Retinal pigment epithelial cell (primary cell): ENCODE data around the gene ANKRD11.
"Not testable (repeated sequence)": the region's sequence is repeated elsewhere in the genome, so short reads cannot be mapped to it uniquely, and the experiment has no call there.

Source experiments
- DNase-seq: peaks from one replicate; pipeline ENCODE4 v3.0.0-alpha.2; 2010; ENCODE audit warnings: low read depth
- H3K4me3 ChIP-seq: 2 replicates; pipeline ENCODE4 v1.5.1; 2011; ENCODE audit warnings: mild to moderate bottlenecking, low read length, control low read depth, moderate library complexity
- TF ChIP-seq, protein P1 (sequence below): conservative IDR thresholded peaks from 2 replicates; pipeline ENCODE4 v1.5.1; 2011; ENCODE audit warnings: low read depth, low read length, control low read depth, inconsistent platforms

Gene ANKRD11

DNA sequence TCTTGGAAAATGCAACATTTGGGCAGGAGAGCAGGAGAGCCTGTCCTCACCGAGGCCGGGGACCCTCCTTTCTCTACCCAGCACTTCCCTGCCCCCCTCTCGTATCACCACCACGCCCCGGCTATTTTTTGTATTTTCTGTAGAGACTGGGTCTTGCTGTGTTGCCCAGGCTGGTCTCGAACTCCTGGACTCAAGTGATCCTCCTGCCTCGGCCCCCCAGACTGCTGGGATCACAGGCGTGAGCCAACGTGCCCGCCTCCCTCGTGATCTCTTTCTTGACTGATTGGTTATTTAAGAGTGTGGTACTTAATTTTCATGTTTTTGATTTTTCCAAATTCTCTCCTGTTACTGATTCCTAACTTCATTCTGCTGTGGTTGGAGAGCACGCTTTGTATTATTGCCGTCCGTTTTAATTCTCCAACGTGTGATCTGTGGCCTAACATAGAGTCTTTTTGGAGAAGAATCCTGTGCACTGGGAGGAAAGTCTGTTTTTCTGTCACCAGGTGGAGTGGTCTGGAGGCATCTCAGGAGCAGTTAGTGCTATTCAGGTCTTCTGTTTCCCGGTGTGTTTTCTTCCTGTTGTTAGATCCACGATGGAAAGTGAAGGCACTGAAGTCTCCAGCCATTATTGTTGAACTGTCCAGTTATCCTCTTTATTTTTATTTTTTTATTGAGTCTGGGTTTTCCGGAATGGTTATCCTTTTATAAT, 232.4 kb downstream of the ANKRD11 start:
- TF ChIP-seq, protein P1, sequence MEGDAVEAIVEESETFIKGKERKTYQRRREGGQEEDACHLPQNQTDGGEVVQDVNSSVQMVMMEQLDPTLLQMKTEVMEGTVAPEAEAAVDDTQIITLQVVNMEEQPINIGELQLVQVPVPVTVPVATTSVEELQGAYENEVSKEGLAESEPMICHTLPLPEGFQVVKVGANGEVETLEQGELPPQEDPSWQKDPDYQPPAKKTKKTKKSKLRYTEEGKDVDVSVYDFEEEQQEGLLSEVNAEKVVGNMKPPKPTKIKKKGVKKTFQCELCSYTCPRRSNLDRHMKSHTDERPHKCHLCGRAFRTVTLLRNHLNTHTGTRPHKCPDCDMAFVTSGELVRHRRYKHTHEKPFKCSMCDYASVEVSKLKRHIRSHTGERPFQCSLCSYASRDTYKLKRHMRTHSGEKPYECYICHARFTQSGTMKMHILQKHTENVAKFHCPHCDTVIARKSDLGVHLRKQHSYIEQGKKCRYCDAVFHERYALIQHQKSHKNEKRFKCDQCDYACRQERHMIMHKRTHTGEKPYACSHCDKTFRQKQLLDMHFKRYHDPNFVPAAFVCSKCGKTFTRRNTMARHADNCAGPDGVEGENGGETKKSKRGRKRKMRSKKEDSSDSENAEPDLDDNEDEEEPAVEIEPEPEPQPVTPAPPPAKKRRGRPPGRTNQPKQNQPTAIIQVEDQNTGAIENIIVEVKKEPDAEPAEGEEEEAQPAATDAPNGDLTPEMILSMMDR = no peak
- DNase-seq = no peak
- H3K4me3 ChIP-seq = peak overlapping the region; percentile 41

DNA sequence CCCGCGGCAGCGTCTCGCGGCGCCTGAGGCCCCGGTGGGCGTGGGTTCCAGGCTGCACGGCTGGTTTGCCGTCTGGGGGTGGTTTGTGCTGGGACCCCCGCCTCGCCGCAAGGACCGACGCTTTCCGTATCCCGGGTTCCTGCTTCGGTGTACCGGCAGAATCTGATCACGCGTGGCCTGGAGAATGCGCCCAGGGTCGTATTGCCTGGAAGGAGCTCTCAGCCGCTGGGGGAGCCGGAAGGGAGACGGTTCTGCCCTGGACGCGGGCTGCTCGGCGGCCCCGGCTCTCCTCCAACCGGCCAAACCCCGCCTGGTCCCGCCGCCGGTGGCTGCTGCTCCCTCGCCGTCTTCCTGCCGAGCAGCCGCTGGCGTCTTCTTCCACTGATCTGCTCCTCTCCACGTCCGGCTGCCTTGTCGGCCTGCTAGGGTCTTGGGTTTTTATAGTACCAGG, 233.1 kb downstream of the ANKRD11 start:
- H3K4me3 ChIP-seq = peak overlapping the region; percentile 41
- no peak for DNase-seq
- TF ChIP-seq, protein P1 = peak; percentile 14

DNA sequence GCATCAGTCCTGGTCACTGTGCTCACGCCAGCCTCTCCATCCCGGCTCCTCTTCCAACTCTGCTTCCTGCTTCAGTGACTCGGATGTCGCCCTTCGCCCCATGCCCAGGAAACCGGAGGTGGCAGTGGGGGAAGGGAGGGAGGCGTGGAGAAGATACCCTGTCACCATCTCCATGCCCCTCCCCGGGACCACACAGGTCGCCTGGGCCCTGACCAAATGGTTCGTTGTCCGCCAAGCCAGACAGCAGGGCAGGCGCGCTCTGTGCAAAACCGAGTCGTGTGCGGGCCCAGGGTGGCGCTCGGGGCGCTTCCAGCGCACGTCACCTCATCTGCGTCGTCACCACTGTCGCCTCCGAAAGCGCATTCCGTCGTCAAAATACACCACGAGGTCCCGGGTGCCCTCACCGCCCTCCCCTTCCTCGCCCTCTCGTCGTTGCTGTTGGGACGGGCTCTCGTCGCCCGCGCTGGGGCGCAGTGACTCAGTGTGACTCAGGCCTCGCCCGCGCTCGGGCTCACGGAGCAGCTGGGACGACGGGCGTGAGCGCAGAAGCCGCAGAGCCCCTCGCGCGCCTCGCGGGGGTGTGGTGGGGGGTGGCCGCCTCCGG, 233.6 kb downstream of the ANKRD11 start:
- TF ChIP-seq, protein P1 = no peak
- DNase-seq = no peak
- peak overlapping the region; percentile 6 for H3K4me3 ChIP-seq

DNA sequence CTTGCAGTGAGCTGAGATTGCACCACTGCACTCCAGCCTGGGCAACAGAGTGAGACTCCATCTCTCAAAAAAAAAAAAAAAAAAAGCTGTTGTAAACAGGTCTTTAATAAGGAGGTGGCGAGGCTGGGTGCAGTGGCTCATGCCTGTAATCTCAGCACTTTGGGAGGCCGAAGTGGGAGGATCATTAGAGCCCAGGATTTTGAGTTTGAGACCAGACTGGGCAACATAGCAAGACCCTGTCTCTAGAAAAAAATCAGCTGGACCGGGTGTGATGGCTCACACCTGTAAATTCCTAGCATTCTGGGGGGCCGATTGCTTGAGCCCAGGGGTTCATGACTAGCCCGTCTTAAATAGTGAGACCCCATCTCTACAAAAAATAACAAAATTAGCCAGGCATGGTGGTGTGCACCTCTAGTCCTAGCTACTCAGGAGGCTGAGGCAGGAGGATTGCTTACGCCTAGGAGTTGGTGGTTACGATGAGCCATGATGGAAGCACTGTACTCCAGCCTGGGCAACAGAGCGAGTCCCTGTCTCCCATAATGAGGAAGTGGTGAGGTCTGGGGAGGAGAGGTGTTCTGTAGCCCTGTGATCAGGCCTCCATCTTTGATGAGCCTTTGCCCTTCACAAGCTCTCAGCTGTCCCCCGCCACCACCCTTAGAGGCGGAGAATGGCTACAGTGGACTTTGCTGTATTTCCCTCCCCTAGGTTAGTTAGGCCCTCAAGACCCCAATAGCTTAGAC, 236.6 kb downstream of the ANKRD11 start:
- DNase-seq = no peak
- no peak overlapping the region for H3K4me3 ChIP-seq
- TF ChIP-seq, protein P1 = no peak

DNA sequence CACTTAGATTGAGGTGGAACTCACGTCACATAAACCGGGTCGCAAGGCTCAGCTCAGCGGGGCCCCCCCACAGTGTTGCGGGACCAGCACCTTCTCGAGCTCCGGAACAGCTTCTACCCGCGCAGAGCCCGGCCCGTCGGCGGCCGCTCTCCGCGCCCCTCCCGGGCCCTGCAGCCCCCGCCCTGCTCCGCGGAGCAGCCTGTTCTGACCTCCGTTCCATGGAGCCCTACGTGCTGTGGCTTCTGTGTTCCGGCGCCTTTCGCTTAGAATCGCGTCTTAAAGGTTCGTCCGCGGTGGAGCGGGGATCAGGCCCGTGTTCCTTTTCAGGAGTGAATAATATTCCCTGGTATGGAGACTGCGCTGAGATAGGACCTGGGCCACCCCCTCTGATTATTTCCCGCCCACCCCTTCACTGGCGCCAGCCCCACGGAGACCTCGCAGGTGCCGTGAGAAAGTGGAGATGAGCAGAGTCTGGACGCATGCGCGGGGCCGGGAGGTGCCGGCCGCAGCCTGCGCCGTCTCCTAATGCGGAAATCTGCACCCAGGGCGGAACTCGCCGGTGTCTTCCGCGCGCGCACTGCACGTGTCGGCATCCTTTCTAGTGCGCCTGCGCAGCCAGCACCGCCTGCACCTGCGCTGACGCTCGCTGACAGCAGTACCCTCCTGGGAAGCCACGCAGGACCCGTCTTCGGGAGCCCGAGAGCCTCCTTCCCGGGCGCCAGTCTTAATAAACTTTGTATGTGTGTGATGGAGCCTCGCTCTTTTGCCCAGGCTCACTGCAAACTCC, 242.0 kb downstream of the ANKRD11 start:
- peak overlapping the region; percentile 46 for H3K4me3 ChIP-seq
- TF ChIP-seq, protein P1 = no peak
- DNase-seq = no peak

DNA sequence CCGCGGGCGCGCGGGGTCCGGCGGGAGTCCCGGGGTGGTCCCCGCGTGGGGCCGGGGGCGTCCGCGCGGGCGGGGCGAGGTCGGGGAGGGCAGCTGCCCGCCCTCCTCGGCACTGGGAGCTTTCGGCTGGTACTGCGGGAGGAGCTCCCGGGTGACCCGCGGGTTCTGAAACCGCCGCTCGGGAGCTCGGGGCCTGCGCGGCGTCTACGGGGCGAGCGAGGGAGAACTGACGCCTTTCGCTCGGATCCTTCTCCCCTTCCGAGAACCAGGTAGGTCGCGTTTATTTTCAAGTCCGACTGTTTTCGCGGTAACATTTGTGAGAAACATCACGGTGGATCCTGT, 242.7 kb downstream of the ANKRD11 start:
- not testable (repeated sequence) for DNase-seq
- H3K4me3 ChIP-seq = peak overlapping the region; percentile 46

DNA sequence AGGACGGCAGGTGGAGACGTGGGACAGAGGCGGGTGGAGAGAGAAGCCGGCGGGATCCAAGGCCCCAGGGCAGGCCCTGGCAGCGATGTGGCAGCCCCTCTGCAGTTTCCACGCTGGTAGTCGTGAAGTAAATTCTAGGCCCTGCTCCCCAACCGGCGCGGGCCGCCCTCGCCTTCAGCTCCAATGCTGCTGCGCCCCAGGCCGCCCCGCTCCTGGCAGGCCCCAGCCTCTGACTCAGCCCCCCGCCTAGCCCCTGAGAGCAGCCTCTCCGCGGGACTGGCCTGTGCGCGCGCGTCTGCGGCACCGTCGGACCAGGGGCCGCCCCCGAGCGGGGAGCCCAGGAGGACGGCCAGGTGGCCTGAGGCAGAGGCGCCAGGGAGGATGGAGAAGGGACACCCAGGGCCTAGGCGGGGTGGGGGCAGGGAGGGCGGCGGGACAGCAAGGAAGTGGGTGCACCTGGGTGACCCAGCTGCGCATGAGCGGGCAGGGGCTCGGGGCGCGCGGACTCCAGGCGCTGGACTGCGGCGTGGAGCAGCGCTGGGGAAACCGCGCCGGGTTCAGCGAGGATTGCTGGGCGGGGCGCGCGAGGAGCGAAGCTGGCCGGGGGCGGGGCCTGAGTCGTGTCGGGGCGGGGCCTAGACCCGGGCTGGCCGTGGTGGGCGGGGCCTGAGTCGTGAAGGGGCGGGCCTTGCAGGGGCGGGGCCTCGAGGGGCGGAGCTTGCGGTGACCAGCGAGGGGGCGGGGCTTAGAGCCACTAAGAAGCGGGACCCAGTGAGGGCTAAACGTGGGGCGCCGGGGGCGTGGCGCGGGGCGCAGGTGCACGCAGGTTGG, 243.2 kb downstream of the ANKRD11 start:
- TF ChIP-seq, protein P1 = no peak
- peak overlapping the region; percentile 46 for H3K4me3 ChIP-seq

More for the DNA sequence above, 243.2 kb downstream of the ANKRD11 start:
- DNase-seq = peak; percentile 22
